Measurements from ENCODE around the gene DESI1. TPM values are rescaled to one million over a fixed set of nuclear protein-coding genes. Genes with fewer than 3 reads are reported as not detected.

DESI1 gene
- total RNA-seq, 4 donors from 2014 or later, result 17.8 to 24.7 (median 20.8) TPM

DNA sequence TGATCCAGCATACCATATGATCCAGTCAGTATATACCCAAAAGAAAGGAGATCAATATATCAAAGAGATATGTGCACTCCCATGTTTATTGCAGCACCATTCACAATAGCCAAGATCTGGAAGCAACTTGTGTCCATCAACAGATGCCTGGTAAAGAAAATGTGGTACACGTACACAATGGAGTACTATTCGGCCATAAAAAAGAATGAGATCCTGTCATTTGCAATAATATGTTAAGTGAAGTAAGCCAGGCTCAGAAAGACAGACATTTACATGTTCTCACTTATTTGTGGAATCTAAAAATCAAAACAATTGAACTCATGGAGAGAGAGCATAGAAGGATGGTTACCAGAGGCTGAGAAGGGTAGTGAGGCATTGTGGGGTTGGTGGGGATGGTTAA, 40.9 kb upstream of the DESI1 start:
- TF ChIP-seq, protein P1, sequence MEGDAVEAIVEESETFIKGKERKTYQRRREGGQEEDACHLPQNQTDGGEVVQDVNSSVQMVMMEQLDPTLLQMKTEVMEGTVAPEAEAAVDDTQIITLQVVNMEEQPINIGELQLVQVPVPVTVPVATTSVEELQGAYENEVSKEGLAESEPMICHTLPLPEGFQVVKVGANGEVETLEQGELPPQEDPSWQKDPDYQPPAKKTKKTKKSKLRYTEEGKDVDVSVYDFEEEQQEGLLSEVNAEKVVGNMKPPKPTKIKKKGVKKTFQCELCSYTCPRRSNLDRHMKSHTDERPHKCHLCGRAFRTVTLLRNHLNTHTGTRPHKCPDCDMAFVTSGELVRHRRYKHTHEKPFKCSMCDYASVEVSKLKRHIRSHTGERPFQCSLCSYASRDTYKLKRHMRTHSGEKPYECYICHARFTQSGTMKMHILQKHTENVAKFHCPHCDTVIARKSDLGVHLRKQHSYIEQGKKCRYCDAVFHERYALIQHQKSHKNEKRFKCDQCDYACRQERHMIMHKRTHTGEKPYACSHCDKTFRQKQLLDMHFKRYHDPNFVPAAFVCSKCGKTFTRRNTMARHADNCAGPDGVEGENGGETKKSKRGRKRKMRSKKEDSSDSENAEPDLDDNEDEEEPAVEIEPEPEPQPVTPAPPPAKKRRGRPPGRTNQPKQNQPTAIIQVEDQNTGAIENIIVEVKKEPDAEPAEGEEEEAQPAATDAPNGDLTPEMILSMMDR (IDR thresholded peaks at IDR 0.05), result no peak
- TF ChIP-seq POLR2A (IDR thresholded peaks at IDR 0.05), result no peak

DNA sequence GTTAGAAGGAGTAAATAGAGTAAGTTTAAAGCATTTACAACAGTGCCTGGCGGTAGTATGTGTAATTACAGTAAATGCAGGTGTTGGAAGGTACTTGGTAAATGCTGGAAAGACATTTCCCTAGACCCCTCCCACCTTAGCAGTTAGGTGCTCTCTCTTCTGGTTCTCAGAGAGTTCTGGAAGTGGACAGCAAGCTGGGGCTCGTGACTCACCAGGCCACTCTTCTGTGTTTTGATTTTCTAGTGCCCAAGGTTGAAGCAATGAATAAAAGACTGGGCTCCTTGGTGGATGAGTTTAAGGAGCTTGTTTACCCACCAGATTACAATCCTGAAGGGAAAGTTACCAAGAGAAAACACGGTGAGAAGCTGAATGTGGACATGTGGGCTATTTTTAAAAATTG, 40.2 kb upstream of the DESI1 start:
- Histone ChIP-seq H3K4me1 (no peaks in the 10 kb centered on the region), H3K27me3 (no peaks in the 10 kb centered on the region), H3K9me3 (no peaks in the 10 kb centered on the region), H3K27ac (no peak overlapping the region), H3K4me3 (replicated peaks in 1 of 3) (no peak overlapping the region), H3K36me3 (peaks cover 80 to 86% of the 10 kb centered on the region in 2 donors)
- WGBS, 2 donors, result 92 to 96% methylated on average over 3 of the region's 3 CpGs
- intact Hi-C loops (cut with DNase I), result no loop called here
- TF ChIP-seq POLR2A (IDR thresholded peaks at IDR 0.05), result no peak
- TF ChIP-seq, protein P1 (IDR thresholded peaks at IDR 0.05), result no peak
- DNase-seq, result no peak

More for the DNA sequence above, 40.9 kb upstream of the DESI1 start:
- no peak for DNase-seq
- no peak overlapping the region for H3K27ac ChIP-seq
- intact Hi-C loops (cut with DNase I), result no loop called here
- H3K4me1 ChIP-seq, result peaks cover 0 to 5% of the 10 kb centered on the region in 2 donors
- 96% methylated on average over 2 of the region's 2 CpGs for WGBS, 2 donors
- no peak overlapping the region for H3K4me3 ChIP-seq (replicated peaks in 1 of 3)
- peaks cover 75 to 81% of the 10 kb centered on the region in 2 donors for H3K36me3 ChIP-seq
- H3K9me3 ChIP-seq, result no peaks in the 10 kb centered on the region
- H3K27me3 ChIP-seq, result no peaks in the 10 kb centered on the region

DNA sequence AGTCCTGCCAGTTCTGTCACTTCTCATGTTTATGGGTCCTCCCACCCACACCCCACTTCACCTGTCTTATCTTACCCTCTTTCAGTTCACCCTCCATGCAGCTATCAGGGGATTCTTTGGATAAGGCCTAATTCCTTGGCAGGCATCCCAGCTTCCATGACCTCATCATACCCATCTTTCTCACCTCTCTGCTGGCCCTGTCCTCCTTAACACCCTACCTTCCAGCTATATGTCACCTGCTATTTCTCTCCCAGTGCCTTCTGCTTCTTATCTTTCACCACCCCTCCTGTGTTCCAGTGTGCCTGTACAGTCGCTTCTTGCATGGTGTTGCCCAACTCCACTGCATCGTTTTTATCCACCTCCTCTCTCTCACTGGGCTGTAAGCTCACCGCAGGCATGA, 39.6 kb upstream of the DESI1 start:
- WGBS, 2 donors, result 95% methylated on average over 3 of the region's 3 CpGs
- Histone ChIP-seq H3K27ac (no peak overlapping the region), H3K4me1 (no peaks in the 10 kb centered on the region), H3K27me3 (no peaks in the 10 kb centered on the region), H3K9me3 (no peaks in the 10 kb centered on the region), H3K4me3 (replicated peaks in 1 of 3) (no peak overlapping the region), H3K36me3 (peaks cover 85 to 91% of the 10 kb centered on the region in 2 donors)
- TF ChIP-seq, protein P1 (IDR thresholded peaks at IDR 0.05), result no peak
- TF ChIP-seq POLR2A (IDR thresholded peaks at IDR 0.05), result no peak
- no peak for DNase-seq
- intact Hi-C loops (cut with DNase I), result no loop called here

DNA sequence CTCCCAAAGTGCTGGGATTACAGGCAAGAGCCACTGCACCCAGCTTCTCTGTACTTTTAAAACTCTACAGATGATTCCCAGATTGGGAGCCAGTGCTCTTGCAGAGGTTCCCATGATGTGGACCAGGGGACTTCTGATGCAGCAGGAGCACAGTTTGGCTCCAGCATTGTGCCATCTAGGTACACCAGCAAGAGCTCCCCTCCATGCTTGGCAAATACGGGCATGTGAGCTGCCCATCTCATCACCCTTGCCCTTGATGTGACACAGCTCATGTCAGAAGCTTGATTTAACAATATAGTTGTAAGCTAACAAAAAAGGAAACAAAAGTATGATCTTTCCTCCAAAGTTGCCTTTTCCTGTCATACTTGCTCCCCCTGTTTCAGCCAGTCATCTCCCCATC, 39.1 kb upstream of the DESI1 start:
- Histone ChIP-seq H3K36me3 (peaks cover 89 to 92% of the 10 kb centered on the region in 2 donors), H3K4me3 (replicated peaks in 1 of 3) (no peak overlapping the region), H3K27me3 (no peaks in the 10 kb centered on the region), H3K27ac (no peak overlapping the region), H3K9me3 (no peaks in the 10 kb centered on the region), H3K4me1 (no peaks in the 10 kb centered on the region)
- whole genome bisulfite sequencing, 2 donors, result 70 to 87% methylated on average over 1 of the region's 1 CpG
- TF ChIP-seq, protein P1 (IDR thresholded peaks at IDR 0.05), result no peak
- TF ChIP-seq POLR2A (IDR thresholded peaks at IDR 0.05), result no peak
- DNase-seq, result no peak
- intact Hi-C loops (cut with DNase I), result no loop called here

DNA sequence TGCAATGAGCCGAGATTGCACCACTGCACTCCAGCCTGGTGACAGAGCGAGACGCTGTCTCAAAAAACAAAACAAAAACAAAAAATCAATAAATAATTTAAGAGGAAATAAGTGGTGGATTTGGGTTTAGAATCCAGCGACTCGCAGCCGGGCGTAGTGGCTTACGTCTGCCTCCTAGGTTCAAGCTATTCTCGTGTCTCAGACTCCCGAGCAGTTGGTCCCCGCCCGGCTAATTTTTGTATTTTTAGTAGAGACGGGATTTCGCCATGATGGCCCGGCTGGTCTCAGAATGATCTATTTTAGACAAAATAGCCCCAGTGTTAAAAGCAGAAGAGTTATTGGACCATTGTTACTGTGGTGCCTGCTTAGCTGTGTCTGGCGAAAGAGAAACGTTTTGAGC, 38.0 kb upstream of the DESI1 start:
- DNase-seq, result no peak
- Histone ChIP-seq H3K9me3 (no peaks in the 10 kb centered on the region), H3K4me3 (replicated peaks in 1 of 3) (no peak overlapping the region), H3K4me1 (no peaks in the 10 kb centered on the region), H3K27me3 (no peaks in the 10 kb centered on the region), H3K36me3 (peaks cover 92 to 93% of the 10 kb centered on the region in 2 donors), H3K27ac (no peak overlapping the region)
- TF ChIP-seq, protein P1 (IDR thresholded peaks at IDR 0.05), result no peak
- WGBS, 2 donors, result 95% methylated on average over 17 of the region's 17 CpGs
- intact Hi-C loops (cut with DNase I), result no loop called here

All from thyroid gland (tissue), 4 donors.